ENCODE measurements around the gene CEP350. TPM values are rescaled to one million over a fixed set of nuclear protein-coding genes. Genes with fewer than 3 reads are reported as not detected.

Gene CEP350
- polyA plus RNA-seq, 3 donors from 2014 or later: 4.3 to 74.5 (median 13.5) TPM

GRCh38 chr1:180031664-180032063 is 77.1 kb downstream of the CEP350 start:
- Mint-ChIP-seq H3K36me3 (peaks cover 10 to 27% (median 23%) of the 10 kb centered on the region in 3 donors), H3K4me1 (no peaks in the 10 kb centered on the region), H3K9me3 (no peaks in the 10 kb centered on the region), H3K27ac (peak overlapping the region in 2 of 6 donors; percentile 19 to 20), H3K4me3 (no peak overlapping the region), H3K27me3 (ENCODE audit: low read depth in 3 of 3) (no peaks in the 10 kb centered on the region)
- no peak for DNase-seq

- DNase-seq: no peak
- H3K4me3 Mint-ChIP-seq: no peak overlapping the region
- H3K4me1 Mint-ChIP-seq: no peaks in the 10 kb centered on the region
- peaks cover 20 to 40% (median 27%) of the 10 kb centered on the region in 3 donors for H3K36me3 Mint-ChIP-seq
- no peaks in the 10 kb centered on the region for H3K27me3 Mint-ChIP-seq (ENCODE audit: low read depth in 3 of 3)
- H3K9me3 Mint-ChIP-seq: no peaks in the 10 kb centered on the region
- H3K27ac Mint-ChIP-seq: no peak overlapping the region
Measured at GRCh38 chr1:180033390-180033789, 78.8 kb downstream of the CEP350 start.

DNA sequence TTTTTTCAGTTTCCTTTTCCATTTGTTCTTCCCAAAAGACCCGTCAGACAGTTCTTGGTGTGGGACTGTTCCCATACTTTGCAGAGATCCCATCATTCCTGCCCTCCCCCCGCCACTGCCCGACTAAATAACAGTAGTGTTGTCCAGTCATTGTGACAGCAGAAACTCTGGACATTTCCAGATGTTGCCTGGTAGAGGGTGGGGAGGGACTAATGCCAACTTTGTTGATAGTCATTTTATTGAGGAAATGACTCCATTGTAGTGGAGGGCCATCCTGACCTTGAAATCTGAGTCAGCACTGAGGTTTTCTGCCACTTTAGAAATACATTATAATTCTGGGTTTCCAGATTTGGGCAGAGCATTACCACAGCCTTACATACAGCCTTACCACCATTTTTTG is 85.4 kb downstream of the CEP350 start:
- no peaks in the 10 kb centered on the region for H3K4me1 Mint-ChIP-seq
- no peak for DNase-seq
- H3K27ac Mint-ChIP-seq: no peak overlapping the region
- H3K27me3 Mint-ChIP-seq (ENCODE audit: low read depth in 3 of 3): no peaks in the 10 kb centered on the region
- no peak overlapping the region for H3K4me3 Mint-ChIP-seq
- peaks cover 20 to 55% (median 30%) of the 10 kb centered on the region in 3 donors for H3K36me3 Mint-ChIP-seq
- no peaks in the 10 kb centered on the region for H3K9me3 Mint-ChIP-seq

GRCh38 chr1:180041582-180041981 is 87.0 kb downstream of the CEP350 start:
- H3K36me3 Mint-ChIP-seq: peaks cover 25 to 60% (median 40%) of the 10 kb centered on the region in 3 donors
- DNase-seq: no peak
- no peaks in the 10 kb centered on the region for H3K4me1 Mint-ChIP-seq
- H3K27me3 Mint-ChIP-seq (ENCODE audit: low read depth in 3 of 3): no peaks in the 10 kb centered on the region
- H3K27ac Mint-ChIP-seq: no peak overlapping the region
- H3K4me3 Mint-ChIP-seq: no peak overlapping the region
- H3K9me3 Mint-ChIP-seq: no peaks in the 10 kb centered on the region

GRCh38 chr1:180042988-180043622 is 88.5 kb downstream of the CEP350 start:
- no peak for DNase-seq
- Mint-ChIP-seq H3K27ac (peak overlapping the region in 2 of 6 donors; percentile 20 to 30), H3K4me1 (no peaks in the 10 kb centered on the region), H3K36me3 (peaks cover 31 to 58% (median 33%) of the 10 kb centered on the region in 3 donors), H3K9me3 (no peaks in the 10 kb centered on the region), H3K4me3 (no peak overlapping the region), H3K27me3 (ENCODE audit: low read depth in 3 of 3) (no peaks in the 10 kb centered on the region)

DNA sequence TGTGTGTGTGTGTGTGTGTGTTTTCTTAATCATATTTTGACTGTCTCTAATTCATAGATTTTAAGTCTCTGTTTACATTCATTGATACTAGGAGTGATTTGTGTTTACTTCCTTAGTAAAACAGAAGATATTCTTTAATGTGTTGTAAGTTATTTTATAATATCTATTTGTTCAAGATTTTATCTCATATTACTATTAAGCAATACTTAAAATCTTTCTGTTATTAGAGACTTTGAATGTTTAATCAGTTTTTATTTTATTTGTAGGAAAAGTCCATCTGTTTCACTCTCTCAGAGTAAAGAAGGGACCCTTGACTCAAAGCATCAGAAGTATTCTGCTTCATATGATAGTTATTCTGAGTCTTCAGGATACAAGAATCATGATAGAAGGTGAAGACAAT is 89.2 kb downstream of the CEP350 start:
- Mint-ChIP-seq H3K27ac (no peak overlapping the region), H3K9me3 (no peaks in the 10 kb centered on the region), H3K27me3 (ENCODE audit: low read depth in 3 of 3) (no peaks in the 10 kb centered on the region), H3K4me1 (no peaks in the 10 kb centered on the region), H3K4me3 (no peak overlapping the region), H3K36me3 (peaks cover 28 to 58% (median 30%) of the 10 kb centered on the region in 3 donors)
- no peak for DNase-seq

- Mint-ChIP-seq H3K4me1 (no peaks in the 10 kb centered on the region), H3K36me3 (peaks cover 28 to 60% (median 38%) of the 10 kb centered on the region in 3 donors)
Measured at GRCh38 chr1:180046674-180047073, 92.1 kb downstream of the CEP350 start.

GRCh38 chr1:180053594-180054567 is 99.3 kb downstream of the CEP350 start:
- no peak for DNase-seq
- peaks cover 0 to 2% (median 2%) of the 10 kb centered on the region in 3 donors for H3K27me3 Mint-ChIP-seq (ENCODE audit: low read depth in 3 of 3)
- peaks cover 0 to 7% of the 10 kb centered on the region in 2 donors for H3K4me1 Mint-ChIP-seq
- H3K9me3 Mint-ChIP-seq: no peaks in the 10 kb centered on the region
- H3K4me3 Mint-ChIP-seq: no peak overlapping the region
- peak overlapping the region in 3 of 6 donors; percentile 6 to 22 (median 12) for H3K27ac Mint-ChIP-seq
- H3K36me3 Mint-ChIP-seq: peaks cover 13 to 41% (median 39%) of the 10 kb centered on the region in 3 donors

More at GRCh38 chr1:180046674-180047073, 92.1 kb downstream of the CEP350 start:
- H3K27ac Mint-ChIP-seq: peak overlapping the region in 1 of 6 donors; percentile 1
- no peaks in the 10 kb centered on the region for H3K9me3 Mint-ChIP-seq
- no peaks in the 10 kb centered on the region for H3K27me3 Mint-ChIP-seq (ENCODE audit: low read depth in 3 of 3)
- no peak for DNase-seq
- H3K4me3 Mint-ChIP-seq: no peak overlapping the region

DNA sequence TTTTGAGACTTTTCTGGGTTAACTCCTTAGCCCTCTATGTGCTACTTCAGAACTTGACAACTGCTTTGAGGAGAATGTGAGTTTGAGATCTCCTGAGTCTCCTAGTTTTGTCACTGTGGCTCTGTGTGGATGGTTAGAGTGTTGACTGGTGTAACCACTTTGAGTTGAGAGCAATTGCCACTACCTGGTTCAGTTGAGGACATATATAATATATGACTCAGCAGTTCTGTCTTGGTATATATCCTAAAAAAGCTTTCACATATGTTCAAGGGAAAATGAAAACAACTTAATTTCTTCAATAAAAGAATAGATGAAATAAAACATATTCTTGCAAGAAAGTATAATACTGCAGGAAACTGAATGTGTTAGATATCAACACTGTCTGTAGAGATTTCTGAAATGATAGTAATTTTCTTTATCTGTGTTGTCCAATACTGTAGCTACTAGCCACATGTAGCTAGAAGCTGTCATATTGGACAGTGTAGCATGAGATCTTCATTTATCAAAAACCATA is 103.3 kb downstream of the CEP350 start:
- no peak overlapping the region for H3K4me3 Mint-ChIP-seq
- H3K9me3 Mint-ChIP-seq: no peaks in the 10 kb centered on the region
- peak overlapping the region in 1 of 6 donors; percentile 13 for H3K27ac Mint-ChIP-seq
- H3K27me3 Mint-ChIP-seq (ENCODE audit: low read depth in 3 of 3): peaks cover 0 to 2% (median 0%) of the 10 kb centered on the region in 3 donors
- H3K36me3 Mint-ChIP-seq: peaks cover 22 to 36% (median 34%) of the 10 kb centered on the region in 3 donors
- peaks cover 7 to 18% of the 10 kb centered on the region in 2 donors for H3K4me1 Mint-ChIP-seq
- no peak for DNase-seq

- H3K9me3 Mint-ChIP-seq: no peaks in the 10 kb centered on the region
- H3K27ac Mint-ChIP-seq: no peak overlapping the region
- no peak for DNase-seq
- H3K36me3 Mint-ChIP-seq: peaks cover 19 to 33% (median 33%) of the 10 kb centered on the region in 3 donors
- no peak overlapping the region for H3K4me3 Mint-ChIP-seq
- peaks cover 7 to 18% of the 10 kb centered on the region in 2 donors for H3K4me1 Mint-ChIP-seq
- H3K27me3 Mint-ChIP-seq (ENCODE audit: low read depth in 3 of 3): peaks cover 0 to 3% (median 2%) of the 10 kb centered on the region in 3 donors
Measured at GRCh38 chr1:180061019-180061418, 106.4 kb downstream of the CEP350 start.

DNA sequence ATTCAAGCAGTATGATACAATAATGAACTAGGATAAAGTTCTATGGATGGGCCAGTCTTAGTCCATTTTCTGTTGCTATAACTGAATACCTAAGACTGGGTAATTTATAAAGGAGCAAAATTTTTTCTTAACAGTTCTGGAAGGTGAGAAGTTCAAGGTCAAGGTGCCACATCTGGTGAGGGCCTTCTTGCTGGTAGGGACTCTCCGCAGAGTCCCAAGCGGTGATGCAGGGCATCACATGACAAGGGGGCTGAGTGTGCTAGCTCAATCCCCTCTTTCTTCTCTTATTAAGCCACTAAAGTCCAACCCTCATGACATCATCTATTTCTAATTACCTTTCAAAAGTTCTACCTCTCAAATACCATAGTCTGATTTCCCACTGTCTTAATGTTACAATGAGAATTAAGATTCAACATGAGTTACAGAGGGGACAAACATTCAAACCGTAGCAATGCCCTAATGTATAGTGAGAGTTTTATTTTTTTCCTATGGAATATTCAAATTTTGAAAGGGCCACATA is 107.9 kb downstream of the CEP350 start:
- Mint-ChIP-seq H3K27me3 (ENCODE audit: low read depth in 3 of 3) (peaks cover 0 to 4% (median 0%) of the 10 kb centered on the region in 3 donors), H3K4me1 (peaks cover 7 to 18% of the 10 kb centered on the region in 2 donors), H3K36me3 (peaks cover 27 to 42% (median 32%) of the 10 kb centered on the region in 3 donors), H3K27ac (peak overlapping the region in 3 of 6 donors; percentile 5 to 72 (median 21)), H3K4me3 (no peak overlapping the region), H3K9me3 (no peaks in the 10 kb centered on the region)
- peak; percentile 3 to 16 (median 7) for DNase-seq

DNA sequence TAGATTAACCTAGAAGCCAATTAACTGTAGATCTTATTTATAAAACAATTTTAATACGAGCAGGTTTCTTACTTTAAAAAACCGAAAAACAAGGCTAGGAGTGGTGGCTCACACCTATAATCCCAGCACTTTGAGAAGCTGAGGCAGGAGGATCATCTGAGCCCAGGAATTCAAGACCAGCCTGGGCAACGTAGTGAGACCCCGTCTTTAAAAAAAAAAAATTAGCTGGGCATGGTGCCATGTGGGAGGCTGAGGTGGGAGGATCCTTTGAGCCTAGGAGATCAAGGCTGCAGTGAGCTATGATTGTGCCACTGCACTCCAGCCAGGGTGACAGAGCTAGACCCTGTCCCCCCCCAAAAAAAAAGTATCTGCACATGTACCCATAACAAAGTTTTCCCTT is 110.8 kb downstream of the CEP350 start:
- Mint-ChIP-seq H3K4me3 (no peak overlapping the region), H3K27me3 (ENCODE audit: low read depth in 3 of 3) (peaks cover 0 to 4% (median 0%) of the 10 kb centered on the region in 3 donors), H3K9me3 (no peaks in the 10 kb centered on the region), H3K4me1 (peaks cover 7 to 11% of the 10 kb centered on the region in 2 donors), H3K36me3 (peaks cover 26 to 51% (median 32%) of the 10 kb centered on the region in 3 donors), H3K27ac (no peak overlapping the region)
- no peak for DNase-seq

GRCh38 chr1:180066150-180066549 is 111.5 kb downstream of the CEP350 start:
- H3K27ac Mint-ChIP-seq: no peak overlapping the region
- H3K36me3 Mint-ChIP-seq: peaks cover 26 to 53% (median 34%) of the 10 kb centered on the region in 3 donors
- no peak overlapping the region for H3K4me3 Mint-ChIP-seq
- DNase-seq: no peak
- H3K4me1 Mint-ChIP-seq: peaks cover 7 to 11% of the 10 kb centered on the region in 2 donors
- peaks cover 0 to 4% (median 0%) of the 10 kb centered on the region in 3 donors for H3K27me3 Mint-ChIP-seq (ENCODE audit: low read depth in 3 of 3)
- H3K9me3 Mint-ChIP-seq: no peaks in the 10 kb centered on the region

Data from immature natural killer cell (primary cell).